H9 (cell line): Measurements from ENCODE around the gene RERG. TPM values are rescaled to one million over a fixed set of nuclear protein-coding genes. Genes with fewer than 3 reads are reported as not detected.

Experiments
- DNase-seq: peaks from one replicate; pipeline ENCODE4 v3.0.0-alpha.2; 2017
- H2AFZ ChIP-seq: one replicate; pipeline ENCODE4 v1.6.1; 2013; ENCODE audit warnings: mild to moderate bottlenecking, low read length, control low read depth, moderate library complexity
- H2AK5ac ChIP-seq: 2 replicates; pipeline ENCODE4 v1.6.1; 2013; ENCODE audit warnings: low read length, control low read depth, mixed read lengths; ENCODE audit not compliant: insufficient read length
- H2BK120ac ChIP-seq: one replicate; pipeline ENCODE4 v1.6.1; 2013; ENCODE audit warnings: low read depth, mild to moderate bottlenecking, low read length, control low read depth, inconsistent platforms; ENCODE audit not compliant: poor library complexity, severe bottlenecking
- H2BK12ac ChIP-seq: 2 replicates; pipeline ENCODE4 v1.6.1; 2013; ENCODE audit warnings: low read length, control low read depth, mixed read lengths, low read depth; ENCODE audit not compliant: insufficient read length
- H2BK15ac ChIP-seq: 2 replicates; pipeline ENCODE4 v1.6.1; 2013; ENCODE audit warnings: low read depth, low read length, control low read depth
- H2BK20ac ChIP-seq: one replicate; pipeline ENCODE4 v1.6.1; 2013; ENCODE audit warnings: low read depth, mild to moderate bottlenecking, low read length, control low read depth, inconsistent platforms; ENCODE audit not compliant: poor library complexity, severe bottlenecking
- H2BK5ac ChIP-seq: 2 replicates; pipeline ENCODE4 v1.6.1; 2013; ENCODE audit warnings: low read length, control low read depth, mixed read lengths; ENCODE audit not compliant: insufficient read length
- H3K14ac ChIP-seq: 2 replicates; pipeline ENCODE4 v1.6.1; 2013; ENCODE audit warnings: low read length, control low read depth; ENCODE audit not compliant: insufficient read depth
- H3K18ac ChIP-seq: 2 replicates; pipeline ENCODE4 v1.6.1; 2013; ENCODE audit warnings: low read depth, mild to moderate bottlenecking, mixed read lengths, low read length, control low read depth; ENCODE audit not compliant: insufficient read length
- H3K23ac ChIP-seq: 2 replicates; pipeline ENCODE4 v1.6.1; 2013; ENCODE audit warnings: low read length, control low read depth, mixed read lengths, low read depth; ENCODE audit not compliant: insufficient read length
- H3K23me2 ChIP-seq: 2 replicates; pipeline ENCODE4 v1.6.1; 2013; ENCODE audit warnings: low read depth, mild to moderate bottlenecking, mixed read lengths, low read length, control low read depth; ENCODE audit not compliant: insufficient read length, poor library complexity, severe bottlenecking
- H3K27ac ChIP-seq: 2 replicates; pipeline ENCODE4 v1.5.1; 2013; ENCODE audit warnings: low read length, control low read depth, mixed read lengths, low read depth; ENCODE audit not compliant: insufficient read length
- H3K27me3 ChIP-seq: 2 replicates; pipeline ENCODE4 v1.6.1; 2013; ENCODE audit warnings: low read length, control low read depth, inconsistent platforms; ENCODE audit not compliant: insufficient read depth
- H3K4ac ChIP-seq: 2 replicates; pipeline ENCODE4 v1.6.1; 2013; ENCODE audit warnings: low read depth, mild to moderate bottlenecking, control low read depth, inconsistent platforms, low read length, moderate library complexity
- H3K4me1 ChIP-seq: 2 replicates; pipeline ENCODE4 v1.6.1; 2013; ENCODE audit warnings: low read length, control low read depth, inconsistent platforms; ENCODE audit not compliant: insufficient read depth
- H3K4me2 ChIP-seq: 2 replicates; pipeline ENCODE4 v1.6.1; 2013; ENCODE audit warnings: low read length, control low read depth, mixed read lengths; ENCODE audit not compliant: insufficient read length, insufficient read depth
- H3K56ac ChIP-seq: 2 replicates; pipeline ENCODE4 v1.6.1; 2013; ENCODE audit warnings: low read depth, mild to moderate bottlenecking, mixed read lengths, low read length, control low read depth; ENCODE audit not compliant: insufficient read length
- H3K79me1 ChIP-seq: 2 replicates; pipeline ENCODE4 v1.6.1; 2013; ENCODE audit warnings: low read depth, mild to moderate bottlenecking, moderate library complexity, low read length, control low read depth, inconsistent platforms; ENCODE audit not compliant: insufficient read depth, poor library complexity, severe bottlenecking
- H3K79me2 ChIP-seq: 2 replicates; pipeline ENCODE4 v1.6.1; 2013; ENCODE audit warnings: low read length, control low read depth, inconsistent platforms; ENCODE audit not compliant: insufficient read depth
- H3K9ac ChIP-seq: 2 replicates; pipeline ENCODE4 v1.6.1; 2013; ENCODE audit warnings: low read length, control low read depth, mixed read lengths; ENCODE audit not compliant: insufficient read length; ENCODE audit errors: extremely low read depth
- H3K9me3 ChIP-seq: one replicate; pipeline ENCODE4 v1.6.1; 2013; ENCODE audit warnings: low read depth, low read length, inconsistent platforms; ENCODE audit not compliant: control insufficient read depth
- H3T11ph ChIP-seq: one replicate; pipeline ENCODE4 v1.6.1; 2013; ENCODE audit warnings: mild to moderate bottlenecking, low read length, control low read depth, inconsistent platforms
- H4K20me1 ChIP-seq: one replicate; pipeline ENCODE4 v1.6.1; 2013; ENCODE audit not compliant: control insufficient read depth, insufficient read length, insufficient read depth
- H4K5ac ChIP-seq: 2 replicates; pipeline ENCODE4 v1.6.1; 2013; ENCODE audit warnings: low read depth, mild to moderate bottlenecking, mixed read lengths, low read length, control low read depth; ENCODE audit not compliant: insufficient read length
- H4K8ac ChIP-seq: replicated peaks from 2 replicates; pipeline ENCODE4 v1.6.1; 2013; ENCODE audit warnings: low read length, control low read depth, mixed read lengths, low read depth; ENCODE audit not compliant: insufficient read length
- H4K91ac ChIP-seq: 2 replicates; pipeline ENCODE4 v1.6.1; 2013; ENCODE audit warnings: low read depth, mild to moderate bottlenecking, moderate library complexity, mixed read lengths, low read length, control low read depth; ENCODE audit not compliant: insufficient read length
- H3K27ac Mint-ChIP-seq, 3 experiments: 2 replicates in 2 of 3; 3 replicates in 1 of 3; pipeline ENCODE4 v1.8.0; 2020 to 2021; ENCODE audit warnings: mixed read lengths in 3 of 3, mild to moderate bottlenecking in 1 of 3, moderate library complexity in 1 of 3
- H3K27me3 Mint-ChIP-seq: 2 replicates; pipeline ENCODE4 v1.8.0; 2021; ENCODE audit warnings: low read depth, mild to moderate bottlenecking, moderate library complexity, mixed read lengths
- H3K36me3 Mint-ChIP-seq, 3 experiments: 2 replicates in 2 of 3; 3 replicates in 1 of 3; pipeline ENCODE4 v1.8.0; 2020 to 2021; ENCODE audit warnings: low read depth in 3 of 3, mixed read lengths in 3 of 3; ENCODE audit not compliant: insufficient read depth in 1 of 3
- H3K4me1 Mint-ChIP-seq, 2 experiments: 2 replicates each; pipeline ENCODE4 v1.8.0; 2020; ENCODE audit warnings: mixed read lengths in 2 of 2
- H3K4me3 Mint-ChIP-seq, 2 experiments: 2 replicates in 1 of 2; 3 replicates in 1 of 2; pipeline ENCODE4 v1.8.0; 2020 to 2021; ENCODE audit warnings: mild to moderate bottlenecking in 2 of 2, mixed read lengths in 2 of 2, moderate library complexity in 1 of 2
- H3K9me3 Mint-ChIP-seq, 2 experiments: 2 replicates in 1 of 2; 3 replicates in 1 of 2; pipeline ENCODE4 v1.8.0; 2020; ENCODE audit warnings: mild to moderate bottlenecking in 2 of 2, mixed read lengths in 2 of 2, moderate library complexity in 1 of 2
- WGBS: extraction: QIAGEN DNeasy Blood & Tissue Kit; methylation state at CpG from one replicate; pipeline ENCODE4 v1.1.7; 2013; ENCODE audit warnings: missing lambda C conversion rate, low lambda C conversion rate, mixed read lengths; ENCODE audit not compliant: insufficient read length; ENCODE audit errors: extremely low coverage; 5-methylcytosine and 5-hydroxymethylcytosine counted together
- total RNA-seq: library from RNA; stranded (reverse); gene quantifications from 2 replicates; pipeline ENCODE4 v1.2.1, GENCODE V29; 2021
- TF ChIP-seq, protein P1 (sequence below): fragments of 200-600 bp; sonication (generic); conservative IDR thresholded peaks from 3 replicates; pipeline ENCODE4 v1.8.0; 2021; ENCODE audit warnings: antibody characterized with exemption, mild to moderate bottlenecking

RERG gene
- total RNA-seq, 1 experiment from 2014 or later: not detected

DNA sequence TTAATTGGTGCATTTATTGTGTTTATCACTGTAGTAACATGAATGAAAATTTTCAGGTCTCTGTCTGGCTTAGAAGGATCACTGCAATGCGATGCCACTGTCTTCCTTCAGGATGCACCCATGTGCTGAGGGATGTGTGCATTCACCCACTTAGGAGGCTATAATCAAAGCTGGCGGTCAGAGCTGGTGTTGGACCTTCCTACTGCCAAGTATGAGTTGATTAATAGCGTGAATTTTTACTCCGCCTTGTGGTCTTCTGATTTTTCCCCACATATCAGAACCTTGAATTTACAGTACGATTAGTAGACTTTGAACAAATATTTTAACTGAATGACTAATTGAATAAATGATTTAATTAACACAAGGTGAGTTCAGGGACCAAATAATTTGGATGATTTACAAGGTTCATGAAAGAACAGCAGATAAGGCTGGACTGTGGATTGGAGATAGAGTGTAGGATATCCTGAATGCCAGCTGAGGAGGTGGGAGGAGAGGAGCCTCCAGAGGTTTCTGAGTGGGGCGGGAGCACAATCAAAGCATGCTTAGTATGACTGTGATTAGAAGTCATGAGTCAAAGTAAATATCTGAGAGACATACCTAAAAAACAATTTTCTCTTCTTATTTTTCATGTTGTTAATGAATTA lies 50.1 kb downstream of the RERG start:
- no CpG with 5 or more reads among the region's 6 CpGs for WGBS
- H3K27ac ChIP-seq: no peak overlapping the region

More for the DNA sequence above, 50.1 kb downstream of the RERG start:
- TF ChIP-seq, protein P1, sequence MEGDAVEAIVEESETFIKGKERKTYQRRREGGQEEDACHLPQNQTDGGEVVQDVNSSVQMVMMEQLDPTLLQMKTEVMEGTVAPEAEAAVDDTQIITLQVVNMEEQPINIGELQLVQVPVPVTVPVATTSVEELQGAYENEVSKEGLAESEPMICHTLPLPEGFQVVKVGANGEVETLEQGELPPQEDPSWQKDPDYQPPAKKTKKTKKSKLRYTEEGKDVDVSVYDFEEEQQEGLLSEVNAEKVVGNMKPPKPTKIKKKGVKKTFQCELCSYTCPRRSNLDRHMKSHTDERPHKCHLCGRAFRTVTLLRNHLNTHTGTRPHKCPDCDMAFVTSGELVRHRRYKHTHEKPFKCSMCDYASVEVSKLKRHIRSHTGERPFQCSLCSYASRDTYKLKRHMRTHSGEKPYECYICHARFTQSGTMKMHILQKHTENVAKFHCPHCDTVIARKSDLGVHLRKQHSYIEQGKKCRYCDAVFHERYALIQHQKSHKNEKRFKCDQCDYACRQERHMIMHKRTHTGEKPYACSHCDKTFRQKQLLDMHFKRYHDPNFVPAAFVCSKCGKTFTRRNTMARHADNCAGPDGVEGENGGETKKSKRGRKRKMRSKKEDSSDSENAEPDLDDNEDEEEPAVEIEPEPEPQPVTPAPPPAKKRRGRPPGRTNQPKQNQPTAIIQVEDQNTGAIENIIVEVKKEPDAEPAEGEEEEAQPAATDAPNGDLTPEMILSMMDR: no peak
- H3K23ac ChIP-seq: no peak overlapping the region
- no peaks in the 10 kb centered on the region for H3K79me2 ChIP-seq
- H3K4me1 Mint-ChIP-seq: peaks cover 5 to 6% of the 10 kb centered on the region in 2 experiments; a peak in 2 of 4 replicates
- H3K4me3 Mint-ChIP-seq: no peak overlapping the region
- H3K9ac ChIP-seq: no peak overlapping the region
- H3K23me2 ChIP-seq: no peaks in the 10 kb centered on the region
- no peak overlapping the region for H3K18ac ChIP-seq
- no peak overlapping the region for H3T11ph ChIP-seq
- no peak overlapping the region for H2BK15ac ChIP-seq
- no peak overlapping the region for H3K56ac ChIP-seq
- no peak overlapping the region for H3K4me2 ChIP-seq
- H3K27me3 Mint-ChIP-seq: no peaks in the 10 kb centered on the region
- no peaks in the 10 kb centered on the region for H4K20me1 ChIP-seq
- DNase-seq: no peak
- no peak overlapping the region for H4K91ac ChIP-seq
- H2BK120ac ChIP-seq: no peak overlapping the region
- no peak overlapping the region for H2AK5ac ChIP-seq
- H3K4me1 ChIP-seq: no peaks in the 10 kb centered on the region
- H3K4ac ChIP-seq: no peak overlapping the region
- no peak overlapping the region for H2AFZ ChIP-seq
- no peak overlapping the region for H3K14ac ChIP-seq
- H4K5ac ChIP-seq: no peak overlapping the region
- no peak overlapping the region for H2BK12ac ChIP-seq
- no peaks in the 10 kb centered on the region for H3K79me1 ChIP-seq
- H3K36me3 Mint-ChIP-seq: no peaks in the 10 kb centered on the region
- H3K27ac Mint-ChIP-seq: no peak overlapping the region
- no peak overlapping the region for H2BK20ac ChIP-seq
- H2BK5ac ChIP-seq: no peak overlapping the region
- H3K9me3 ChIP-seq: no peaks in the 10 kb centered on the region
- no peaks in the 10 kb centered on the region for H3K27me3 ChIP-seq
- H4K8ac ChIP-seq: no peak overlapping the region
- no peaks in the 10 kb centered on the region for H3K9me3 Mint-ChIP-seq
